ENCODE data around the gene BCOR. TPM values are rescaled to one million over a fixed set of nuclear protein-coding genes. Genes with fewer than 3 reads are reported as not detected.
A peak's percentile ranks its signal among the peaks of the same experiment; 100 is the strongest.

The BCOR gene
- total and polyA plus RNA-seq, 9 of the 15 experiments (the other 6 are each of a cell fraction or from before 2014, with no cell fraction given) = 27.5 to 113 (median 37.6) TPM

GRCh38 chrX:40094041-40094899 lies 3.5 kb downstream of the BCOR start:
- ATAC-seq = peak; percentile 39
- Histone ChIP-seq H3K4me2 (ENCODE audit: insufficient read depth, low read length) (peak overlapping the region; percentile 86), H3K27me3 (ENCODE audit: control insufficient read depth in 2 of 2, insufficient read depth in 2 of 2, low read length in 2 of 2) (no peaks in the 10 kb centered on the region), H3K79me2 (ENCODE audit: control insufficient read depth, insufficient read depth, low read length) (peaks cover 96% of the 10 kb centered on the region), H3K27ac (ENCODE audit: extremely low read depth, low read depth, low read length) (peak overlapping the region; percentile 88), H3K4me3 (peak overlapping the region; percentile 70), H3K9me3 (replicated peaks; ENCODE audit: control insufficient read depth, insufficient read depth, low read depth, low read length) (no peaks in the 10 kb centered on the region), H3K9me1 (ENCODE audit: control insufficient read depth, insufficient read depth, low read length) (peaks cover 3% of the 10 kb centered on the region), H3K4me1 (replicated peaks in 1 of 2; ENCODE audit: control insufficient read depth in 2 of 2, insufficient read depth in 2 of 2, low read length in 2 of 2) (peaks cover 29 to 65% of the 10 kb centered on the region in 2 experiments), H4K20me1 (replicated peaks; ENCODE audit: control insufficient read depth, insufficient read depth, low read length) (peaks cover 66% of the 10 kb centered on the region), H3K36me3 (ENCODE audit: control insufficient read depth, insufficient read depth, low read length) (peaks cover 28% of the 10 kb centered on the region), H3K9ac (ENCODE audit: insufficient read depth in 1 of 2, low read depth in 2 of 2, low read length in 2 of 2) (peak overlapping the region; percentile 91 to 92), H2AFZ (ENCODE audit: low read depth, low read length) (no peak overlapping the region)
- peak in 1 of 4 experiments; percentile 86 for DNase-seq (ENCODE audit: extremely low read depth in 1 of 4, low spot score in 3 of 4)
- FAIRE-seq = peak; percentile 52
- no TSS peak for BruUV-seq (replicated peaks)
- in situ Hi-C loops (cut with MboI) = no loop called here
- CTCF ChIA-PET (ENCODE audit: low intra/inter-chr PET ratio) = no interaction called here
- 3% methylated on average over 20 of the region's 76 CpGs for WGBS (ENCODE audit: insufficient coverage, low coverage, missing lambda C conversion rate)
- intact Hi-C loops (cut with micrococcal nuclease) = loop anchor here (10.0 kb wide), 1 partner anchor 79 kb away; no protein-coding TSS in a partner anchor
- POLR2A ChIA-PET = interaction anchor here (0.6 to 3.8 kb wide), 21 partner anchors 9 to 399 kb away, joined by 3 to 18 read pairs (median 3); no protein-coding TSS in a partner anchor
- TF ChIP-seq, protein P1, sequence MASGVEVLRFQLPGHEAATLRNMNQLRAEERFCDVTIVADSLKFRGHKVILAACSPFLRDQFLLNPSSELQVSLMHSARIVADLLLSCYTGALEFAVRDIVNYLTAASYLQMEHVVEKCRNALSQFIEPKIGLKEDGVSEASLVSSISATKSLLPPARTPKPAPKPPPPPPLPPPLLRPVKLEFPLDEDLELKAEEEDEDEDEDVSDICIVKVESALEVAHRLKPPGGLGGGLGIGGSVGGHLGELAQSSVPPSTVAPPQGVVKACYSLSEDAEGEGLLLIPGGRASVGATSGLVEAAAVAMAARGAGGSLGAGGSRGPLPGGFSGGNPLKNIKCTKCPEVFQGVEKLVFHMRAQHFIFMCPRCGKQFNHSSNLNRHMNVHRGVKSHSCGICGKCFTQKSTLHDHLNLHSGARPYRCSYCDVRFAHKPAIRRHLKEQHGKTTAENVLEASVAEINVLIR (CRISPR knock-in tag; IDR thresholded peaks at IDR 0.05) = no peak
- TF ChIP-seq MEF2A (IDR thresholded peaks at IDR 0.05; ENCODE audit: control insufficient read depth, low read depth, low read length) (0 out of 2 replicates have a peak, but pooled peaks have one; percentile 50), PCBP1 (IDR thresholded peaks at IDR 0.05; ENCODE audit: low read depth, low read length, poor library complexity, severe bottlenecking) (peak; percentile 67), NCOR1 (IDR thresholded peaks at IDR 0.05) (peak; percentile 42; the same call in 1 of the 2 replicates), ZNF583 (CRISPR knock-in tag; IDR thresholded peaks at IDR 0.05) (no peak), SMAD4 (CRISPR knock-in tag; conservative IDR thresholded peaks at IDR 0.05) (peak; percentile 82), CTBP1 (IDR thresholded peaks at IDR 0.05; ENCODE audit: borderline replicate concordance) (0 out of 2 replicates have a peak, but pooled peaks have one; percentile 25)
- TF ChIP-seq, protein P2, sequence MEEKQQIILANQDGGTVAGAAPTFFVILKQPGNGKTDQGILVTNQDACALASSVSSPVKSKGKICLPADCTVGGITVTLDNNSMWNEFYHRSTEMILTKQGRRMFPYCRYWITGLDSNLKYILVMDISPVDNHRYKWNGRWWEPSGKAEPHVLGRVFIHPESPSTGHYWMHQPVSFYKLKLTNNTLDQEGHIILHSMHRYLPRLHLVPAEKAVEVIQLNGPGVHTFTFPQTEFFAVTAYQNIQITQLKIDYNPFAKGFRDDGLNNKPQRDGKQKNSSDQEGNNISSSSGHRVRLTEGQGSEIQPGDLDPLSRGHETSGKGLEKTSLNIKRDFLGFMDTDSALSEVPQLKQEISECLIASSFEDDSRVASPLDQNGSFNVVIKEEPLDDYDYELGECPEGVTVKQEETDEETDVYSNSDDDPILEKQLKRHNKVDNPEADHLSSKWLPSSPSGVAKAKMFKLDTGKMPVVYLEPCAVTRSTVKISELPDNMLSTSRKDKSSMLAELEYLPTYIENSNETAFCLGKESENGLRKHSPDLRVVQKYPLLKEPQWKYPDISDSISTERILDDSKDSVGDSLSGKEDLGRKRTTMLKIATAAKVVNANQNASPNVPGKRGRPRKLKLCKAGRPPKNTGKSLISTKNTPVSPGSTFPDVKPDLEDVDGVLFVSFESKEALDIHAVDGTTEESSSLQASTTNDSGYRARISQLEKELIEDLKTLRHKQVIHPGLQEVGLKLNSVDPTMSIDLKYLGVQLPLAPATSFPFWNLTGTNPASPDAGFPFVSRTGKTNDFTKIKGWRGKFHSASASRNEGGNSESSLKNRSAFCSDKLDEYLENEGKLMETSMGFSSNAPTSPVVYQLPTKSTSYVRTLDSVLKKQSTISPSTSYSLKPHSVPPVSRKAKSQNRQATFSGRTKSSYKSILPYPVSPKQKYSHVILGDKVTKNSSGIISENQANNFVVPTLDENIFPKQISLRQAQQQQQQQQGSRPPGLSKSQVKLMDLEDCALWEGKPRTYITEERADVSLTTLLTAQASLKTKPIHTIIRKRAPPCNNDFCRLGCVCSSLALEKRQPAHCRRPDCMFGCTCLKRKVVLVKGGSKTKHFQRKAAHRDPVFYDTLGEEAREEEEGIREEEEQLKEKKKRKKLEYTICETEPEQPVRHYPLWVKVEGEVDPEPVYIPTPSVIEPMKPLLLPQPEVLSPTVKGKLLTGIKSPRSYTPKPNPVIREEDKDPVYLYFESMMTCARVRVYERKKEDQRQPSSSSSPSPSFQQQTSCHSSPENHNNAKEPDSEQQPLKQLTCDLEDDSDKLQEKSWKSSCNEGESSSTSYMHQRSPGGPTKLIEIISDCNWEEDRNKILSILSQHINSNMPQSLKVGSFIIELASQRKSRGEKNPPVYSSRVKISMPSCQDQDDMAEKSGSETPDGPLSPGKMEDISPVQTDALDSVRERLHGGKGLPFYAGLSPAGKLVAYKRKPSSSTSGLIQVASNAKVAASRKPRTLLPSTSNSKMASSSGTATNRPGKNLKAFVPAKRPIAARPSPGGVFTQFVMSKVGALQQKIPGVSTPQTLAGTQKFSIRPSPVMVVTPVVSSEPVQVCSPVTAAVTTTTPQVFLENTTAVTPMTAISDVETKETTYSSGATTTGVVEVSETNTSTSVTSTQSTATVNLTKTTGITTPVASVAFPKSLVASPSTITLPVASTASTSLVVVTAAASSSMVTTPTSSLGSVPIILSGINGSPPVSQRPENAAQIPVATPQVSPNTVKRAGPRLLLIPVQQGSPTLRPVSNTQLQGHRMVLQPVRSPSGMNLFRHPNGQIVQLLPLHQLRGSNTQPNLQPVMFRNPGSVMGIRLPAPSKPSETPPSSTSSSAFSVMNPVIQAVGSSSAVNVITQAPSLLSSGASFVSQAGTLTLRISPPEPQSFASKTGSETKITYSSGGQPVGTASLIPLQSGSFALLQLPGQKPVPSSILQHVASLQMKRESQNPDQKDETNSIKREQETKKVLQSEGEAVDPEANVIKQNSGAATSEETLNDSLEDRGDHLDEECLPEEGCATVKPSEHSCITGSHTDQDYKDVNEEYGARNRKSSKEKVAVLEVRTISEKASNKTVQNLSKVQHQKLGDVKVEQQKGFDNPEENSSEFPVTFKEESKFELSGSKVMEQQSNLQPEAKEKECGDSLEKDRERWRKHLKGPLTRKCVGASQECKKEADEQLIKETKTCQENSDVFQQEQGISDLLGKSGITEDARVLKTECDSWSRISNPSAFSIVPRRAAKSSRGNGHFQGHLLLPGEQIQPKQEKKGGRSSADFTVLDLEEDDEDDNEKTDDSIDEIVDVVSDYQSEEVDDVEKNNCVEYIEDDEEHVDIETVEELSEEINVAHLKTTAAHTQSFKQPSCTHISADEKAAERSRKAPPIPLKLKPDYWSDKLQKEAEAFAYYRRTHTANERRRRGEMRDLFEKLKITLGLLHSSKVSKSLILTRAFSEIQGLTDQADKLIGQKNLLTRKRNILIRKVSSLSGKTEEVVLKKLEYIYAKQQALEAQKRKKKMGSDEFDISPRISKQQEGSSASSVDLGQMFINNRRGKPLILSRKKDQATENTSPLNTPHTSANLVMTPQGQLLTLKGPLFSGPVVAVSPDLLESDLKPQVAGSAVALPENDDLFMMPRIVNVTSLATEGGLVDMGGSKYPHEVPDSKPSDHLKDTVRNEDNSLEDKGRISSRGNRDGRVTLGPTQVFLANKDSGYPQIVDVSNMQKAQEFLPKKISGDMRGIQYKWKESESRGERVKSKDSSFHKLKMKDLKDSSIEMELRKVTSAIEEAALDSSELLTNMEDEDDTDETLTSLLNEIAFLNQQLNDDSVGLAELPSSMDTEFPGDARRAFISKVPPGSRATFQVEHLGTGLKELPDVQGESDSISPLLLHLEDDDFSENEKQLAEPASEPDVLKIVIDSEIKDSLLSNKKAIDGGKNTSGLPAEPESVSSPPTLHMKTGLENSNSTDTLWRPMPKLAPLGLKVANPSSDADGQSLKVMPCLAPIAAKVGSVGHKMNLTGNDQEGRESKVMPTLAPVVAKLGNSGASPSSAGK (IDR thresholded peaks at IDR 0.05) = peak; percentile 44
